ENCODE results near the gene ZDHHC19. TPM values are rescaled to one million over a fixed set of nuclear protein-coding genes. Genes with fewer than 3 reads are reported as not detected.
"Not testable (repeated sequence)": the region's sequence is repeated elsewhere in the genome, so short reads cannot be mapped to it uniquely, and the experiment has no call there.

The ZDHHC19 gene
- total and polyA plus RNA-seq, 12 donors = 0.19 to 1.3 (median 0.77) TPM; not detected in 9

DNA sequence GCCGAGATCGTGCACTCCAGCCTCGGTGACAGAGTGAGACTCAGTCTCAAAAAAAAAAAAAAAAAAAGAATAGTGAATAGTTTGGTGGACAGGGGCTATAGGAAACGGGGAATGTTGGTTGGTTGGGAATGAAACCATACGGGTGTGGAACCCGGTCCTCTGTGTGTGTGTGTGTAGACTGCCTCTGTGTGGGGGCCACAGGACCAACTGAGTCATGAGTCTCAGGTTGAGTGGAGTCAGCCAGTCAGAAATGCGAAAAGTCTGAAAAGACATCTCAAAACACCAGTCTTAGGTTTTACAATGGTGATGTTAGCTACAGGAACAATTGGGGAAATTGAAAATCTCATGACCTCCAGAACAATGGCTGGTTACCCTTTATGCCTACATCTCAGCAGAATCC lies 44.5 kb downstream of the ZDHHC19 start:
- WGBS, 2 donors = 90 to 93% methylated on average over 7 of the region's 7 CpGs
- no peak overlapping the region for H3K4me3 ChIP-seq
- H3K4me1 ChIP-seq = peaks cover 0 to 15% (median 7%) of the 10 kb centered on the region in 9 donors
- TF ChIP-seq, protein P1, sequence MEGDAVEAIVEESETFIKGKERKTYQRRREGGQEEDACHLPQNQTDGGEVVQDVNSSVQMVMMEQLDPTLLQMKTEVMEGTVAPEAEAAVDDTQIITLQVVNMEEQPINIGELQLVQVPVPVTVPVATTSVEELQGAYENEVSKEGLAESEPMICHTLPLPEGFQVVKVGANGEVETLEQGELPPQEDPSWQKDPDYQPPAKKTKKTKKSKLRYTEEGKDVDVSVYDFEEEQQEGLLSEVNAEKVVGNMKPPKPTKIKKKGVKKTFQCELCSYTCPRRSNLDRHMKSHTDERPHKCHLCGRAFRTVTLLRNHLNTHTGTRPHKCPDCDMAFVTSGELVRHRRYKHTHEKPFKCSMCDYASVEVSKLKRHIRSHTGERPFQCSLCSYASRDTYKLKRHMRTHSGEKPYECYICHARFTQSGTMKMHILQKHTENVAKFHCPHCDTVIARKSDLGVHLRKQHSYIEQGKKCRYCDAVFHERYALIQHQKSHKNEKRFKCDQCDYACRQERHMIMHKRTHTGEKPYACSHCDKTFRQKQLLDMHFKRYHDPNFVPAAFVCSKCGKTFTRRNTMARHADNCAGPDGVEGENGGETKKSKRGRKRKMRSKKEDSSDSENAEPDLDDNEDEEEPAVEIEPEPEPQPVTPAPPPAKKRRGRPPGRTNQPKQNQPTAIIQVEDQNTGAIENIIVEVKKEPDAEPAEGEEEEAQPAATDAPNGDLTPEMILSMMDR (IDR thresholded peaks at IDR 0.05) = no peak
- ATAC-seq (no peak), DNase-seq (no peak)
- peaks cover 0 to 4% (median 0%) of the 10 kb centered on the region in 11 donors for H3K9me3 ChIP-seq
- no peak overlapping the region for H3K27ac ChIP-seq
- H3K36me3 ChIP-seq = no peaks in the 10 kb centered on the region
- H3K27me3 ChIP-seq = no peaks in the 10 kb centered on the region
- intact Hi-C loops (cut with DNase I) = no loop called here

DNA sequence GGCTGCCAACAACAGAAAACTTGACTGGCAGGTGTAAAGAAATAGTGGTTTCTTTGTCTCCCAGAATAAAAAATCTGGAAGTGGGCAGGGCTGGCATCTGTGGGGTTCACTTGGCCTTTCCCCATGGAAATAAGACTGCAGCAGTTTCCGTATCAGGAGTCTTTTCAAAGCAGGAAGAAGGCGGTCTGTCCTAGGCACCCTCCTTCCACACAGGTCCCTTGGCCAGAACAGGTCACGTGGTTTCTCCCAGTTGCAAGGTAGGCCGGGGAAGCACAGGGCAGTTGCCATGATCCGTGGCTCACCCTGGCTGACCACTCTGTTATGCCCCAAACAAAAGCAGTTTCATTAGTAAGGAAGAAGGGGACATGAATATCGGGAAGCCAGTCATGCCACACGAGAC lies 45.4 kb downstream of the ZDHHC19 start:
- no peak overlapping the region for H3K4me3 ChIP-seq
- no peaks in the 10 kb centered on the region for H3K27me3 ChIP-seq
- DNase-seq (no peak), ATAC-seq (no peak)
- intact Hi-C loops (cut with DNase I) = no loop called here
- TF ChIP-seq, protein P1 (IDR thresholded peaks at IDR 0.05) = no peak
- 68 to 82% methylated on average over 7 of the region's 7 CpGs for WGBS, 2 donors
- no peaks in the 10 kb centered on the region for H3K9me3 ChIP-seq
- no peaks in the 10 kb centered on the region for H3K36me3 ChIP-seq
- H3K4me1 ChIP-seq = peaks cover 0 to 14% (median 7%) of the 10 kb centered on the region in 9 donors
- no peak overlapping the region for H3K27ac ChIP-seq

DNA sequence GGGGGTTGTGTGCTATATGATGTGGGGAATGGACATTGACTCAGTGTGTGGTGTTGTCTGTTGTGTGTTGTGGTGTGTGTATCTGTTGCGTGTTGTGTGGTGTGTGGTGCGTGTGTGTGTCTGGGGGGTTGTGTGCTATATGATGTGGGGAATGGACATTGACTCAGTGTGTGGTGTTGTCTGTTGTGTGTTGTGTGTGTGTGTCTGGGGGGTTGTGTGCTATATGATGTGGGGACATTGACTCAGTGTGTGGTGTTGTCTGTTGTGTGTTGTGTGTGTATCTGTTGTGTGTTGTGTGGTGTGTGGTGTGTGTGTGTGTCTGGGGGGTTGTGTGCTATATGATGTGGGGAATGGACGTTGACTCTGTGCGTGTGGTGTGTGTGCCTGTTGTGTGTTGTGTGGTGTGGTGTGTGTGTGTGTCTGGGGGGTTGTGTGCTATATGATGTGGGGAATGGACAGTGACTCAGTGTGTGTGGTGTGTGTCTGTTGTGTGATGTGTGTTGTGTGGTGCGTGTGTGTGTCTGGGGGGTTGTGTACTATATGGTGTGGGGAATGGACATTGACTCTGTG lies 46.1 kb downstream of the ZDHHC19 start:
- ATAC-seq; H3K27me3 ChIP-seq; DNase-seq; H3K36me3 ChIP-seq; H3K9me3 ChIP-seq; intact Hi-C loops (cut with DNase I): not testable (repeated sequence)
- Histone ChIP-seq H3K4me3 (peak overlapping the region in 4 of 10 donors; percentile 39 to 44 (median 42)), H3K27ac (peak overlapping the region in 1 of 10 donors; percentile 52), H3K4me1 (peaks cover 0 to 18% (median 7%) of the 10 kb centered on the region in 9 donors)
- 86 to 87% methylated on average over 5 of the region's 5 CpGs for WGBS, 2 donors

DNA sequence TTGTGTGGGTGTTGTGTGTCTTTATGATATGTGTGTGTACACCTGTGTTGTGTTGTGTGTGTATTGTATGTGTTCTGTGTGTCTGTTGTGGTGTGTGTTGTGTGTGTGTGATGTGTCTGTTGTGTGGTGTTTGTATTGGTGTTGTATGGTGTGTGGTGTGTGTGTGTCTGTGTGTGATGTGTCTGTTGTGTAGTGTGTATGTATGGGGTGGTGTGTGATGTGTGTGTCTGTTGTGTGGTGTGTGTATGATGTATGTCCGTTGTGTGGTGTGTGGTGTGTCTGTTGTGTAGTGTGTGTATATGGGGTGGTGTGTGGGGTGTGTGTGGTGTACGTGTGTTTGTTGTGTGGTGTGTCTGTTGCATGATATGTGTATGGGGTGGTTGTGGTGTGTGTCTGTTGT lies 46.6 kb downstream of the ZDHHC19 start:
- DNase-seq (no peak), ATAC-seq (peak in 1 of 8 donors; percentile 3)
- peaks cover 0 to 23% (median 7%) of the 10 kb centered on the region in 9 donors for H3K4me1 ChIP-seq
- TF ChIP-seq, protein P1 (IDR thresholded peaks at IDR 0.05) = no peak
- H3K4me3 ChIP-seq = peak overlapping the region in 9 of 10 donors; percentile 8 to 44 (median 39)
- peak overlapping the region in 7 of 10 donors; percentile 50 to 75 (median 62) for H3K27ac ChIP-seq
- intact Hi-C loops (cut with DNase I) = no loop called here
- no peaks in the 10 kb centered on the region for H3K36me3 ChIP-seq
- H3K27me3 ChIP-seq = no peaks in the 10 kb centered on the region
- WGBS, 2 donors = 82 to 87% methylated on average over 2 of the region's 2 CpGs
- no peaks in the 10 kb centered on the region for H3K9me3 ChIP-seq
